ENCODE data around the gene PGAM1.

PGAM1 gene

DNA sequence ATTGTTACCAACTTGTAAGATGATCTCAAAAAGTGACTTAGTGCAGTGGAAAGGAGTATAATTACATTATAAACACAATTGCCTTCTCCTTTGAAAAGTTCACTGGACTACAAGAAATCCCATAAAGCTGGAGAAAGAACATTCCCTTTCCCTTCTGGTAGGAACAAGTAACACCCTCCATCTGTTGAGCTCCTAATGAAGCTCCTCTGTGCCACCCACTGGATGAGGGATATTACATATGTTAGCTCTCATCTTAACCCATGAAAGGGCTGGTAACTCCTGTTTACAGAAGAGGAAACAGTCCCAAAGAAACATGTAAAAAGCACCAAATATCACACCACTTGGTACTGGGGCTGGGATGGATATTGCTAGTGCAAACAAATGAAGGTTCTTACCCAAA is 8.1 kb downstream of the PGAM1 start:
- H2AFZ ChIP-seq (ENCODE audit: low read depth, low read length, severe bottlenecking), result no peak overlapping the region
- H3K27me3 ChIP-seq (ENCODE audit: low read length), result no peaks in the 10 kb centered on the region
- H3K27ac ChIP-seq (ENCODE audit: low read depth, low read length), result no peak overlapping the region; the same call in 1 of the 2 replicates
- peaks cover 35% of the 10 kb centered on the region for H3F3A ChIP-seq (ENCODE audit: insufficient read depth)
- H3K9me3 ChIP-seq (ENCODE audit: insufficient read depth, low read length), result no peaks in the 10 kb centered on the region
- no peak overlapping the region for H3K4me3 ChIP-seq (ENCODE audit: insufficient read depth, low read length, poor library complexity, severe bottlenecking)
- TF ChIP-seq, protein P1, sequence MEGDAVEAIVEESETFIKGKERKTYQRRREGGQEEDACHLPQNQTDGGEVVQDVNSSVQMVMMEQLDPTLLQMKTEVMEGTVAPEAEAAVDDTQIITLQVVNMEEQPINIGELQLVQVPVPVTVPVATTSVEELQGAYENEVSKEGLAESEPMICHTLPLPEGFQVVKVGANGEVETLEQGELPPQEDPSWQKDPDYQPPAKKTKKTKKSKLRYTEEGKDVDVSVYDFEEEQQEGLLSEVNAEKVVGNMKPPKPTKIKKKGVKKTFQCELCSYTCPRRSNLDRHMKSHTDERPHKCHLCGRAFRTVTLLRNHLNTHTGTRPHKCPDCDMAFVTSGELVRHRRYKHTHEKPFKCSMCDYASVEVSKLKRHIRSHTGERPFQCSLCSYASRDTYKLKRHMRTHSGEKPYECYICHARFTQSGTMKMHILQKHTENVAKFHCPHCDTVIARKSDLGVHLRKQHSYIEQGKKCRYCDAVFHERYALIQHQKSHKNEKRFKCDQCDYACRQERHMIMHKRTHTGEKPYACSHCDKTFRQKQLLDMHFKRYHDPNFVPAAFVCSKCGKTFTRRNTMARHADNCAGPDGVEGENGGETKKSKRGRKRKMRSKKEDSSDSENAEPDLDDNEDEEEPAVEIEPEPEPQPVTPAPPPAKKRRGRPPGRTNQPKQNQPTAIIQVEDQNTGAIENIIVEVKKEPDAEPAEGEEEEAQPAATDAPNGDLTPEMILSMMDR (IDR thresholded peaks at IDR 0.05; ENCODE audit: insufficient read depth, low read length, poor library complexity, severe bottlenecking), result no peak
- TF ChIP-seq EZH2phosphoT487 (conservative IDR thresholded peaks at IDR 0.05; ENCODE audit: low read length), result no peak
- no peak overlapping the region for H3K9ac ChIP-seq (ENCODE audit: low read length)
- no peak overlapping the region for H3K4me2 ChIP-seq (ENCODE audit: low read depth, low read length, poor library complexity, severe bottlenecking)
- peaks cover 21% of the 10 kb centered on the region for H3K36me3 ChIP-seq (ENCODE audit: low read length)
- no peaks in the 10 kb centered on the region for H4K20me1 ChIP-seq (ENCODE audit: low read depth, low read length)
- no peaks in the 10 kb centered on the region for H3K9me2 ChIP-seq (replicated peaks; ENCODE audit: insufficient read depth, low read length)
- H3K79me2 ChIP-seq (ENCODE audit: insufficient read depth, low read length), result peaks cover 12% of the 10 kb centered on the region

DNA sequence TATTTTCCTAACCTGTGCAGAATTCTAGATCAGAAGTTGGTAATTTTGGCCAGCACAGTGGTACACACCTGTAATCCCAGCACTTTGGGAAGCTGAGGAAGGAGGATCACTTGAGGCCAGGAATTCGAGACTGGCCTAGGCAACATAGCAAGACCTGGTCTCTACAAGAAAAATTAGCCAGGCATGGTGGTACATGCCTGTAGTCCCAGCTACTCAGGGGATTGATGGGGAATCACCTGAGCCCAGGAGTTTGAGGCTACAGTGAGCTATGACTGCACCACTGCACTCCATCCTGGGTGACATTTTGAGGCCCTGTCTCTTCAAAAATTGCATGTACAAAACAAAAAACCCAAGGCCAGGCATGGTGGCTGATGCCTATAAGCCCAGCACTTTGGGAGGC is 8.6 kb downstream of the PGAM1 start:
- Histone ChIP-seq H3K27ac (ENCODE audit: low read depth, low read length) (no peak overlapping the region), H3K4me2 (ENCODE audit: low read depth, low read length, poor library complexity, severe bottlenecking) (no peak overlapping the region), H2AFZ (ENCODE audit: low read depth, low read length, severe bottlenecking) (no peak overlapping the region), H3K79me2 (ENCODE audit: insufficient read depth, low read length) (peaks cover 7% of the 10 kb centered on the region), H3K9ac (ENCODE audit: low read length) (no peak overlapping the region), H4K20me1 (ENCODE audit: low read depth, low read length) (no peaks in the 10 kb centered on the region), H3K9me2 (replicated peaks; ENCODE audit: insufficient read depth, low read length) (no peaks in the 10 kb centered on the region), H3F3A (ENCODE audit: insufficient read depth) (peaks cover 35% of the 10 kb centered on the region), H3K4me3 (ENCODE audit: insufficient read depth, low read length, poor library complexity, severe bottlenecking) (no peak overlapping the region), H3K27me3 (ENCODE audit: low read length) (no peaks in the 10 kb centered on the region), H3K36me3 (ENCODE audit: low read length) (peaks cover 17% of the 10 kb centered on the region; the same call in 1 of the 2 replicates), H3K9me3 (ENCODE audit: insufficient read depth, low read length) (no peaks in the 10 kb centered on the region)
- TF ChIP-seq, protein P1 (IDR thresholded peaks at IDR 0.05; ENCODE audit: insufficient read depth, low read length, poor library complexity, severe bottlenecking), result no peak
- TF ChIP-seq EZH2phosphoT487 (conservative IDR thresholded peaks at IDR 0.05; ENCODE audit: low read length), result no peak

DNA sequence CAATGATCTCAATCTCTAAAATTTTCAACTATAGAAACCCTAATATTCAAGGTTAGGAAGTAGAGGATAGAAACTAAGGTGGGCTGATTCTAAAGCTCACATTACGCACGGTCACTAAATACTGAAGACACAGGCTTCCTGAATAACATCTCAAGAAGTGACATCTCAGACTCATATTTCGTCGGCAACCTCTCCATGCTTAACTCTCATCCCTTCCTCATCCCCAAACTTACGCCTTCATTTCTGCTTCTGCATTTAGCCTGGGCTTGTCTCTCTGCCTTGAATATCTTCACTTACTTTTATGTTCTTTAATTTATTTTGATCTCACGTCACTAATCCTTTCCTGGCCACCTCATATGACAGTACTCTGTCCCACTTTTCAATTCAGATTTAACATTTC is 9.2 kb downstream of the PGAM1 start:
- Histone ChIP-seq H3K9me3 (ENCODE audit: insufficient read depth, low read length) (no peaks in the 10 kb centered on the region), H3K9ac (ENCODE audit: low read length) (no peak overlapping the region), H3K4me2 (ENCODE audit: low read depth, low read length, poor library complexity, severe bottlenecking) (no peak overlapping the region), H4K20me1 (ENCODE audit: low read depth, low read length) (no peaks in the 10 kb centered on the region), H3K4me3 (ENCODE audit: insufficient read depth, low read length, poor library complexity, severe bottlenecking) (no peak overlapping the region), H3K36me3 (ENCODE audit: low read length) (peaks cover 16% of the 10 kb centered on the region; the same call in 1 of the 2 replicates), H3K27me3 (ENCODE audit: low read length) (no peaks in the 10 kb centered on the region), H3K27ac (ENCODE audit: low read depth, low read length) (no peak overlapping the region), H3K9me2 (replicated peaks; ENCODE audit: insufficient read depth, low read length) (no peaks in the 10 kb centered on the region), H3F3A (ENCODE audit: insufficient read depth) (peaks cover 35% of the 10 kb centered on the region), H3K79me2 (ENCODE audit: insufficient read depth, low read length) (0 out of 2 replicates have a peak, but pooled peaks cover under 1% of the 10 kb centered on the region), H2AFZ (ENCODE audit: low read depth, low read length, severe bottlenecking) (no peak overlapping the region)
- no peak for TF ChIP-seq EZH2phosphoT487 (conservative IDR thresholded peaks at IDR 0.05; ENCODE audit: low read length)

GRCh38 chr10:97442277-97442676 is 16.3 kb downstream of the PGAM1 start:
- TF ChIP-seq, protein P1 (IDR thresholded peaks at IDR 0.05; ENCODE audit: insufficient read depth, low read length, poor library complexity, severe bottlenecking), result no peak
- TF ChIP-seq EZH2phosphoT487 (conservative IDR thresholded peaks at IDR 0.05; ENCODE audit: low read length), result no peak
- Histone ChIP-seq H3K9me2 (replicated peaks; ENCODE audit: insufficient read depth, low read length) (no peaks in the 10 kb centered on the region), H3K9ac (ENCODE audit: low read length) (no peak overlapping the region), H3K36me3 (ENCODE audit: low read length) (no peaks in the 10 kb centered on the region), H3K79me2 (ENCODE audit: insufficient read depth, low read length) (peaks cover 28% of the 10 kb centered on the region), H3F3A (ENCODE audit: insufficient read depth) (no peaks in the 10 kb centered on the region), H3K4me3 (ENCODE audit: insufficient read depth, low read length, poor library complexity, severe bottlenecking) (no peak overlapping the region), H3K27ac (ENCODE audit: low read depth, low read length) (no peak overlapping the region), H2AFZ (ENCODE audit: low read depth, low read length, severe bottlenecking) (no peak overlapping the region), H3K9me3 (ENCODE audit: insufficient read depth, low read length) (no peaks in the 10 kb centered on the region), H3K4me2 (ENCODE audit: low read depth, low read length, poor library complexity, severe bottlenecking) (no peak overlapping the region), H3K27me3 (ENCODE audit: low read length) (no peaks in the 10 kb centered on the region), H4K20me1 (ENCODE audit: low read depth, low read length) (no peaks in the 10 kb centered on the region; the same call in 1 of the 2 replicates)

Data from SU-DHL-6 (cell line).